RCC 7860 (cell line): ENCODE data around the gene ELFN2.

Experiments used
- DNase-seq: peaks from one replicate; pipeline ENCODE4 v3.0.0-alpha.2; 2015; ENCODE audit warnings: low spot score
- FAIRE-seq: peaks from 2 replicates; lab custom pipeline; 2012; peaks lifted over from hg19 to GRCh38; lab: Jason Lieb, UNC

The ELFN2 gene

GRCh38 chr22:37363261-37363992 lies 63.9 kb downstream of the ELFN2 start:
- DNase-seq = no peak
- FAIRE-seq = no peak

GRCh38 chr22:37362621-37363020 lies 64.7 kb downstream of the ELFN2 start:
- DNase-seq (no peak), FAIRE-seq (no peak)

DNA sequence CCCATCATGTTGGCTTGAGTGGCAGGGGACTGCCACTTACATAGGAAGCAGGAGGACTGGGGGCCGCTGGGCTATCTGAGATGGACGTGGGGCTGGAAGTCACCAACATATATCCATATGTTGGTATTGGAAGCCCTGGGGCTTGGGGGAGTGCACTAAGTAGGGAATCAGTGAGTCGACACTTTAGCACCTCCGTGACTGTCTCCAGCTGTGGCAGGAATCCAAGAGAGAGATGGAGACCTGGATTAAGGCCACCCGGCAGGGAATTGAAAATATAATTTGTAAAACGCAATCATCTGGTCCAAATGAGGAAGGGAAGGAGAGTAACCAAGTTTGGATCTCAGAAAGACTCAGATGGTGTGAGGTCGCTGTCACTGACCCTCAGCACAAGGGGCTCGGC lies 68.4 kb downstream of the ELFN2 start:
- DNase-seq (no peak), FAIRE-seq (no peak)

- FAIRE-seq (no peak), DNase-seq (no peak)
These were observed 68.9 kb downstream of the ELFN2 start for GRCh38 chr22:37358386-37358785.

GRCh38 chr22:37357446-37358075 lies 69.7 kb downstream of the ELFN2 start:
- DNase-seq = no peak
- no peak for FAIRE-seq

DNA sequence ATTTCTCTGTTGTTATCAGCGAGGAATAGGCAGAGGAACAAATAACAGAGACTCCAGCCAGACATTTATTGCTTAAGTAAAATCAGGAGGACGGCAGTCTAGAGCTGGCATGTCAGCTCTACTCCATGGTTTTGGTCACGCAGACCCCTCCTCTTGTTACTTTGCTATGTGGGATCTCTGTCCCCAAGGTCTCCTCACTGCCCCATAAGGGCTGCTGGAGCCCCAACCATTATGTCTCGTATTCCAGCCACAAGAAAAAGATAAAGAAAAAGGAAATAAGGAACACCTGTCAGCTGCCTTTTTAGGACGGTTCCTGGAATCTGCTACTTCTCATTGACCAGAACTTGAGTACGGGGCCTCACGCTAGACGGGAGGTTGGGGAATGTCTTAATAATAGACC lies 70.4 kb downstream of the ELFN2 start:
- no peak for FAIRE-seq

GRCh38 chr22:37355174-37355573 lies 72.1 kb downstream of the ELFN2 start:
- DNase-seq (no peak), FAIRE-seq (no peak)

More for the DNA sequence above, 70.4 kb downstream of the ELFN2 start:
- DNase-seq = no peak

DNA sequence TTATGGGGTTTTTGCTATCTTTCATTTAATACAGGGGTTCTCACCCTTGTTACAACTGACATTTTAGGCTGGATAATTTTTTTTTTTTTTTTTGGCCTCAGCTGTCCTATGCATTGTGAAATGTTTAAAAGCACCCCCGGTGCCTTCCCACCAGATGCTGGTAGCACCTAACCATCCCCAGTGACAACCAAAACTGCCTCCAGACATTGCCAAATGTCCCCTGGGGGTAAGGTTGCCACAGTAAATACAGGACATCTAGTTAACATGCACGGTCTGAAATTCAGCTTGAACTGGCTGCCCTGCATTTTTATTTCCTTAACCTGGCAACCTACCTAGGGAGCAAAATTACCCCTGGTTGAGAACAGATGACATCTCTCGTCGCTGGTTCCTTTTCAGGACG lies 72.6 kb downstream of the ELFN2 start:
- DNase-seq = no peak
- no peak for FAIRE-seq

- no peak for FAIRE-seq
- no peak for DNase-seq
These were observed 73.0 kb downstream of the ELFN2 start for GRCh38 chr22:37354261-37354660.

DNA sequence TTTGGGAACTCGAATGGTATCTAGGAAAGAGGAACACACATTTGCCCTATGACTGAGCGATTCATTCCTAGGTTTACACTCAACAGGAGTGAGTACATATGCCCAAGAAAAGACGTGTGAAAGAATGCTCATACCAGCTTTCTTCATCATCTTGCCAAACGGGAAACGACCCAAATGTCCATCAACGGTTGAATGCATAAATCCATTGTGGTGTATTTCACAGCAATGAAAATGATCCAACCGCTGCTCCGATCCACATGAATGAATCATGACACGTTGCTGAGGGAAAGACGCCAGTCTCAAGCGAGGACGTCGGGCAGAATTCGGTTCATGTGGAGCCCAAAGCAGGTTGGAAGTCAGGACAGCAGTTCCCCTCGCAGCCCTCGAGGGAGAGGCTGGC lies 73.4 kb downstream of the ELFN2 start:
- FAIRE-seq = peak; percentile 94
- peak; percentile 93 for DNase-seq

GRCh38 chr22:37352481-37352880 lies 74.8 kb downstream of the ELFN2 start:
- DNase-seq = no peak
- no peak for FAIRE-seq

DNA sequence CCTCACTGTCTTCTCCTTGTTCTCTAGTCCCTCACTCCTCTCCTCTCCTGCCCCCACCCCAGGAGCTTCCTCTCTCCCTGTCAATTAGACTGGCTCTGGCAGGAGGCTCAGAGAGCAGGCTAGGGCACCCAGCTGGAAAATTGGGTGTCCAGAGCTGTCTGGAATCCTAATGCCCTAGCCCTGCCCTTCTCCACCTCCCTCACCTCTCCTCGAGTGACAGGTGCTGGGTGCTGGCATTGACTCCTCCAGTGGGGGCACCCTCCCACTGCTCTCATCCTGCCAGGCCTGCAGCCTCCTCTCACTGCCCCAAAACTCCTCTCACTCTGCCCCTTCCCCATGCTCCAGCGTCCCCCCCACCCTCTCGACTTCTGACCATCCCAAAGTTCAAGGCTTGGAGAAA lies 76.0 kb downstream of the ELFN2 start:
- DNase-seq (no peak), FAIRE-seq (no peak)

- FAIRE-seq (no peak), DNase-seq (no peak)
These were observed 78.0 kb downstream of the ELFN2 start for GRCh38 chr22:37349043-37349814.

- no peak for DNase-seq
- FAIRE-seq = no peak
These were observed 80.8 kb downstream of the ELFN2 start for GRCh38 chr22:37346505-37346895.

- FAIRE-seq (peak; percentile 61), DNase-seq (peak; percentile 44)
These were observed 81.3 kb downstream of the ELFN2 start for GRCh38 chr22:37345863-37346504.

GRCh38 chr22:37344735-37345449 lies 82.4 kb downstream of the ELFN2 start:
- FAIRE-seq (no peak), DNase-seq (no peak)

DNA sequence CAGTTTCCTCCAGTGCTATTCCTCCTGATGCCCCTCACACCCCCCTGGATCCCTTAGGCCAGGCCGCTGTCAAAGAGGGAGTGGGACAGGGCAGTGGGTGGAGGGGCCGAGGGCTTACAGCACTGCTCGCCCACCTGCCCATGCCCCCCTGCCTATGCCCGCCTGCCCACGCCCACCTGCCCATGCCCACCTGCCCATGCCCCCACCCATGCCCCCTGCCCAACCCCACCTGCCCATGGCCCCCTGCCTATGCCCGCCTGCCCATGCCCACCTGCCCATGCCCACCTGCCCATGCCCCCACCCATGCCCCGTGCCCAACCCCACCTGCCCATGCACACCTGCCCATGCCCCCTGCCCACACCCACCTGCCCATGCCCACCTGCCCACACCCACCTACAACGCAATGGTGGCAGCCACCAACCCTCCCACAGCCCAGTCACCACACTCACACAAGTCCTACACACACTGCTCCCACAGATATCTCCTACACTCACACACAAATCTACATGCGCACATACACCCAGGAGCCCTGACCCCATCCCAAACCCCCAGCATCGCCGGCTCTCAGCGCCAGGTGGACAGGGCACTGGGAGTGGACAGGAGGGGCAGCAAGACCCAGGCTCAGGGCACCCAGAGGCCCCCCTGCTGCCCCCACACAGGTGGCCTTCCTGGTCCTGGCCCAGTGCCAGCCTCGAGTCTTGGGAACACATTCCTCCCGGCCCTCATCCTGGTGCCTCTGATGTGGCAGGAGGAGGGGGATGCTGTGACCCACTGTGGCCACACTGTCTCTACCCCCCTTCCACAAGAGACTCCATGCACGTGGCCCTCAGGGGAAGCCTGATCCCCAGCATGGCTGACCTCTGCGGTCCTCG lies 83.2 kb downstream of the ELFN2 start:
- FAIRE-seq (no peak), DNase-seq (no peak)

DNA sequence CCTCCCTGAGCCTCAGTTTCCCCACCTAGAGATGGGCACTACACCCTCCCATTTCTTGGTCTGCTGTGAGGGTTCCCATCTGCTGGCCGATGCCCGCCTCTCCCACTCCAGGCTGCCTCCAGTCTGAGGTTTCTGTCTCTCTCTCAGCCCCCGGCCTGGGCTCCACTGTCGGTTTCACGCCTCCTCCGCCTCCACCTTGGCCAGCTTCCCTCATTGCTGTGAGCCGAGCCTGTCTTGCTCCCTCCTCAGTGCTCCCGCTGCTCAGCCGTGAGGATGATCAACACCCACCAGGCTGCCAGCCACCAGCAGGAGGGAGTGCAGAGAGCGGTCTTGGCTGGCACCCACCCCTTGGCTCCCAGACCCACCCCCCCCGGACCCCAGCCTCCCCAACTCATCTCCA lies 83.9 kb downstream of the ELFN2 start:
- no peak for DNase-seq
- FAIRE-seq = no peak

- DNase-seq (no peak), FAIRE-seq (no peak)
These were observed 85.2 kb downstream of the ELFN2 start for GRCh38 chr22:37342065-37342464.
